CD4-positive, alpha-beta T cell treated with Interleukin-21 for 1 hour (primary cell): ENCODE data around the gene SREBF2.
"Not testable (repeated sequence)": the region's sequence is repeated elsewhere in the genome, so short reads cannot be mapped to it uniquely, and the experiment has no call there.

Experiments used
- DNase-seq: peaks from one replicate; pipeline ENCODE4 v3.0.0-alpha.2; 2020

The SREBF2 gene

DNA sequence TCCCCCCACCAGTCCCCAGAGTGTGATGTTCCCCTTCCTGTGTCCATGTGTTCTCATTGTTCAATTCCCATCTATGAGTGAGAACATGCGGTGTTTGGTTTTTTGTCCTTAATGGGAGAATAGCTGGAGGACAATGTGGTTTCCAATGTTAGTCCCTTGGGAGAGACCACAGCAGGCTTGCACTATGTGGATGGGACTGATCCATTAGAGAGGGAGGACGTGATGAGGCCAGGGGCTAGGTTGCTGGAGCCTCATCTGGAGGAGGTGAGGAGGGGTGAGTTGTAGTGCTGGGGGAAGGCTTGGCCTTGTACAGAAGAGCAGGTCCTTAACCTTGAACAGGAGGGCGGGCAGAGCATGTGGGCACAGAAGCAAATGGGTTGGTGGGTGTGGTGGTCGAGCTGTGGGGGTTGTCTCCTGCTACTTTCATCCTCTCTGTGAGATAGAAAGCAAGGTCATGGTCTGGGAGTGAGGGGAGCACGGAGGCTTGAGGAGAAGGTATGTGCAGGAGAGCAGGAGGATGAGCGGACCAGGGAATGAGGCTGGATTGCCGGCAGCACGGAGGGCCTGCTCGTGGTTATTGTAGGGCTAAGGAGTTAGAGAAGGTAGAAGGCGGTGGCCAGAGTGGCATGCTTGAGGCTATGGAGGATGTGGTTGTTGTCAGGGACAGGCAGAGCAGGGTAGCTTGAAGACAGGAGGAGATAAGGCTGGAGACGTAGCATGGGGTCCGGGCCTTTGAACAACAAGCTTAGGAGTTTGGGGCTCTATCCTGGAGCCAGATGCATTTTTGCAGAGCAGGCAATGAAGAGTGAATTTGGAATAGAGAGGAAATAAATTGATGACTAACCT is 11.2 kb upstream of the SREBF2 start:
- no peak for DNase-seq

DNA sequence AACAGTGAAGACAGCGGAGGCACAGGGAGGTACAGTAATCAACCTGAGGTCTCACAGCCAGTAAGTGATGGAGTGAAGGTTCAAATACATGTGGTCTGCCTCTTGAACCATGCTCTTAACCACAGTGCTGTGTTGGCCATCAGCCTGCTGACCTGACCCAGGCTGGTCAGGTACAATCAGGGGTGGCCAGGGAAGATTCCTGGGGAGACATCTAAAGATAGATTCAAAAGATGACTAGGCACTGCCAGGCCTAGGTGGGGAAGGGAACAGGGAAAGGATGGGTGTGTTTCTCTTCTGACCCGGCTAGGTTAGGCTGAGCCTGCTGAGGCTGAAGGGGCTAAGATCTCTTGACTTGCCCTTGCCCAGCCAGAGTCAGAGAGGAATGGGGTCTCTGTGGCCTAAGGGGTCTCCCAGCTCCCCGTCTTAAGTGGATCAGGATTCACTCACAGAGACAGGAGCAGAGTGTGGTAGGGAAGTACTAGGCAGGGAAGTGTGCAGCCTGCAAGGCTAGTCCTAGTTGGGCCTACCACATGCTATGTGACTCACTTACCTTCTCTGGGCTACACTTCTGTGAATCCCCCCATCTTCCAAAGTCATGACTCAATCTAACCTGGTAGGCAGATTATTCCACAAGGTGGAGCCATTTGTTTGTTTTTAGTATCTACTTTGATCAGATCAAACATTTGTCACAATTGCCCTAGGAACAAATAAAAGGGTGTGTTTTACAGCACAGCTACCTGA is 10.4 kb upstream of the SREBF2 start:
- peak; percentile 86 for DNase-seq

DNA sequence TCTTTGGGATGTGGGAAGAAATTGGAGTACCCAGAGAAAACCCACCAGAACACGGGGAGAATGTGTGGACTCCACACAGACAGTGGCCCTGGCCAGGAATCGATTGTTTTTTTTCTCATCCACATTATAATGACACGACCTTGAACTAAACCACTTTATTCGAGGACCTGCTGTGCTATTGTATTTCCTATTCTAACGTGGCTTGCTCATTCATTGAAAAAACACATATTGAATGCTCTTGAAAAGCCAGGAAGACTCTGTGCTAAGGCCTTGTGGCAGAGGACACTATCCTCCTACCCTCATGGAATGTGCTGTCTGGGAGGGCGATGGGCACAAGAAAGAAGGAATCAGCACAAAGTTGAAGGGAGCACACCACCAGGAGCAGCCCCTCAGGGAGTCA is 9.1 kb upstream of the SREBF2 start:
- DNase-seq = no peak

DNA sequence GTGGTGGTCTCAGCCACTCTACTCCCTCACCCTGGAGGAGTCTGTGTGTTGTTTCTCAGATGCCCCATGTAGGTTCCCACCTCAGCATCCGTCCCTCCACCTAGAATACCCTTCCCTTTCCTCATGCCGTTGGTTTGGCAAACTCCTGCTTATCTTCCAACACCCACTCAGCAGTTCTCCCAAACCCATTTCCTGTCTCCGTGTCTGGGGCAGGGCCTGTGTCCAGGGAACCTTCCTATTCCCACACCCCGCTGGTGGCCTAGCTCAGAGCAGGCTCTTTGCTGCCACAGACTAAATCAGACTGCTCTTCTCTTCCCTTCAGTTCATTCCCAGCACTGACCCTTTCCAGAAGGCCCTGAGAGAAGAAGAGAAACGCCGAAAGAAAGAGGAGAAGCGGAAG is 7.5 kb upstream of the SREBF2 start:
- DNase-seq = no peak

DNA sequence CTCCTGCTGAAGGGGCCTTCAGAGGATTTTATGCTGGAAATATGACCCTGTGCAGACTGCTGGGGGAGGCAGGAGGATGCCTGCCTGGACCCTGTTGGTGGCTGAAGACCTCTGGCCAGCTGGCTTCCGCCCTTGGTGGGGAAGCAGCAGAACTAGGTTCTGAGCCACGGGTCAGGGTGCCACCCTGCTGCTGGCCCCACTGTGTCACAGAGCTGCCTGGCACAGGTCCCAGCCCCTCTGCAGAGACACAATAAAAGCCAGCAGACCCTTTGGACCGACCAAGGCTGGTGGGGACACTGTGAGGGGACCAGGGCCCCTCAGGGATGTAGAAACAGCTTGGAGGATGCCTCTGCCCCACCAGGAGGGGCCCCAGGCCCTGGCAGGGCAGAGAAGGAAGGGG is 6.9 kb upstream of the SREBF2 start:
- DNase-seq = no peak

DNA sequence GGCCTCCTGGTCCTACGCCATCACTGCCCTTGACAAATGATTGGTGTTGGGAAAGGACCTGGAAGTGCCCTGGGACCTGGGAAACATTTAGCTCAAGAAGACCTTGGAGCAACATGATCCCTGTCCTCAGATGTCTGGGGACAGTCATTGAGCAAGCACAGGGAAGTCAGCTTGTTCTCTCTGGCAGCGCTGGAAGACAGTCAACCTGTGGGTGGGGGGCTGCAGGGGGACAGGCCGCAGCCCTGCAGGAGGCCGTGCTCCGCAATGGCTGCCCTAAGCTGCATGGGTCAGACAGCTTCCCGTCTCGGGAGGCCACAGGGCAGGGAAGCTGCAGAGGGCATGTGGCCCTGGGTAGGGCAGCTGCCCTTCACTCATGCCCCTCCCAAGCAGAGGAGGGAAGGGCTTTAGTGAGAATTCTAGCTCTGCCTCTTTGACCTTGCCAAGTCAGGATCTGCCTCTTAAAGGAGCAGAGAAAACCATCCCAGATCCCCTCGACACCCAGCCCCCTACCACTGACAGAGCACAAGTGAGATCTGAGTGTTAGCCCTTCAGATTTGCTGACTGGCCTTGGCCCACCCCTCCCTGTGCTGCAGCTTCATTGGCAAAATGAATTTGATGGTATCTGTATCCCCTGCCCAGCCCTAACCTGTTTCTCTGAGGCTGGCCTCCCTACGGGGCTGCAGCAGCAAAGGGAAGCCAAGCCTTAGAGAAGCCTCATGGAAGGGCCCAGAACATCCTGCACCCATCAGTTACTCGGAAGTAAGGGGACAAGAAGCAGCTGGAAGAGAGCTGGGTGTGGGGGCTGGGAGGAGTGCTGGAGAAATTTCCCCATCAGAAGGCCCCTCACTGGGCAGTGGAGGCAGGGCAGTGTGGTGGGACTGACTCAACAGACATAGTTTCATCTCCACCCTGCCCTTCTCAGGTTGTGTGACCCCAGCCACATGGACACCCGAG is 6.2 kb upstream of the SREBF2 start:
- DNase-seq = no peak

DNA sequence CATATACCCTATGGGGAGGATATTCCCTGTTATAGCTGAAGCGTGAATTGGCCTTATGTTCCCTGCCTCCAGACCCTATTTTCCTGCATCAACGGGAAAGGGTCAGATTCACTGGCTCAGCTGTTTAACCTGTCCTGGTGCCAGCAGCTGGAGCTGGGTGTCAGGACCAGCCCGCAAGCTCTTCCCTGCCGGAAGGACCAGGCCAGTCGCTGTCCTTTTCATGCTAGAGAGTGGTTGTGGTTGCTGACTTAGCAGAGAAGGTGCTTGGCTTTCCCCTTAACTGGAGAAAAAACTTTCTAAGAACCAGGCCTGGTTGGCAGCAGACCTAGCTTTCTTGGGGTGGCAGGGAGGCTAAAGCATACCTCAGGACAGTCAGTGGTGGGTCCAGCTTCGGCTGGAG is 5.2 kb upstream of the SREBF2 start:
- no peak for DNase-seq

DNA sequence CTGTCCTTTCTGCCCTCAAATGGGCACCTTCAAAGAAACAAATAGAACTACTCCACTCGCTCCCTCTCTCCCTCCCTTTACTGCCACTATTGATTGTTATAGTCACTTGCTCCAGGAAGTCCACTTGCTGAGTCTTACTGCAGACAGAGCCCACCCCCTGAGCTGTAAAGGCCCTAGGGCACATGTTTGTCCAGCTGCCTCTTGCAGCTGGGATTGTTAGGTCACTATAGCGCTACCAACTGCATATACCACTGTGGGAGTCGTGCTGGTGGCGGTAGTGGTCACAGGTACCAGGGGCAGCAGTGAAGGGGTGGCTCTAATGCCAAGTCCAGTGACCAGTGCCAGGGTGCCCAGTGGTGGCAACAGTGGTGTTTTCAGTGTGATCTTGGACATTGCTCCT is 4.4 kb upstream of the SREBF2 start:
- DNase-seq = no peak

DNA sequence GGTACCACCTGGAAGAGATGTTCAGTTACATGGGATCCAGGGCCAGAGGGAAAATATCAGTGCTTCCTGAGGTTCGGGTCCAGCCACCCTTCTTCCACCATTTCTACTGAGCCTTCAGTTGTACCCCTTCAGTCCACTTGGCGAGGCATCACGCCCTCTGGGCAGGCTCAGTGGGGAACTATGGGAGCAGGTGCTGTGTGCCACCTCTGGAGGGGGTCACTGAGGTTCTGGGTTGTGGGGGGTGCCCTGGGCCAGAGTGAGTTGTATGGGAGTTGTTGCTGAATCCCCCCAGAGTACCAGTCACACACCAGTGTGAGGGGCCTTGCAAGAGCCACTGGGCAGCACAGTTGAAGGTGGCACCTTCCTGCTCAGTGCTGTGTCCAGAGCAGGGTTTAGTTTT is 2.7 kb upstream of the SREBF2 start:
- DNase-seq = no peak

DNA sequence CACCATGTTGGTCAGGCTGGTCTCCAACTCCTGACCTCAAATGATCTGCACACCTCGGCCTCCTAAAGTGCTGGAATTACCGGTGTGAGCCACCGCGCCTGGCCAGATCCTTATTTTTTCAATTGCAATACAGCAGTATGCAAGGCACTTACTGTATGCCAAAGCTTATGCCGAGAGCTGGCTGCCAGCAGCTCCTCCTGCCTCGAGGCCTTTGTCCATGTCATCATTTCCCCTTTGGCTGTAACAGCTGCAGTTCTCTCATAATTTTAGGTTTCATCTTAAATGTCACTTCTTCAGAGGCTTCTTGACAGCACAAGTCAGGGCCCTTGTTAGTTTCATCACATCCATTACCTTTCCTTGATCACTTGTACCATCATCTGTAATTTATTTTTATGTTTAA is 1.5 kb upstream of the SREBF2 start:
- no peak for DNase-seq

DNA sequence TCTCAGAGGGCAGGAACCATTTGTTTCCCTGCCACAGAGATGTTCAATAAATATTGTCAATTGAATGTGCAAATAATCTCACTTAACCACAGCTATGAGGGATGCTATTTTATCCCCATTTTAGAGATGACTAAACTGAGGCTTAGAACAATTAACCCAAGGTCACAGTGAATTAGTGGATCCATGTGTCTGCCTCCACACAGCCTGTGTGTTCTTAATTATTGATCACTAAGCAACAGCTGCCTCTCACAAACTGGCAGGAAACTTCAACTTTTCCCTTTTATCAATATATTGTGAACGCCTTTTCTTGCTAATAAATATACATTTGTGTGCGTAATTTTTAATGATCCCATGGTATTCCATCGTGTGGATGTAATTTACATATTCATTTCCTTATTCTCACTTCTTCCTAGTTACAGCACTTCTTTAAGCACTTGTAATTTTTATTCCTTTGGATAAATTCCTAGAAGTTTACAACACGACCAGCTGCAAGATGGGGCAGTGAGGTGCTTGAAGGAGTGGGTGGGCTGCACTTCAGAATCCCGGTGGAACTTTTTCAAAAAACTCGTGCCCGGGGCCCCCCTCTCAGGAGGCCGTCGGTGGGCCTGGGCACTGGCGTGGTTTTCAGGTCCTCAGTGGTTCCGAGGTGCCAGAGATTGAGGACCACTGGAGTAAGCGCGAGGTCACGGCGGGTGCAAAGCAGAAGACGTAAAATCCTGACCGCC is 915 bp upstream of the SREBF2 start:
- no peak for DNase-seq

DNA sequence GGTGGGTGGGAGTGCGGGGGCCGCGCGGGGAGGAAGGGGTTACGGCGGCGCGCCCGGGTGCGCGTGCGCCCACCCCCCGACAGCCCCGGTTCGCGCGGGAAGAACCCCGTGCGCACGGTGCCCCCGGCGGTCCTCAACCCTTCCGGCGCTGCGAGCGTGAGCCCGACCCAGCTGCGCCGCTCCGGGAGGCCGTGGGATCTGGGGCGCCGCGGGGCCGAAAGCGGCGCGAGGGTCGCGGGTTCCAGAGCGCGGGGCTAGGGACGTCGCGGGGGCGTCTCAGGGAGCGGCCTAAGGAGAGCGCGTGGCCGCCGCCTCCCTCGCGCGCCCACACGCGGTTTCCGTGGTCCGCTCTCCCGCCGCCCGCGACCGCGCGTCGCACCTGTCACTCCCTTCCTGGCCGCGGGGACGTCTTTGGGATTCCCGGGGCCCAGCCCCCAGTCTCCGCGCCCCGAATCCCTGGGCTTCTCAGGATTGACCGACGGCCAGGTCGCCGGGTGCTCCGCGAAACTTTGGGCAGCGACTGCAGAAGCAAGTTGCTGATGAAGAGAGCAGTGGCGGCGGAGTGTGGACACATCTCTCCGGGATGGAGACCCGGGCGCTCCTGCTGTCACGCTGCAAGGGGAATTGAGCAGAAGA is 582 bp downstream of the SREBF2 start:
- DNase-seq = peak; percentile 49

DNA sequence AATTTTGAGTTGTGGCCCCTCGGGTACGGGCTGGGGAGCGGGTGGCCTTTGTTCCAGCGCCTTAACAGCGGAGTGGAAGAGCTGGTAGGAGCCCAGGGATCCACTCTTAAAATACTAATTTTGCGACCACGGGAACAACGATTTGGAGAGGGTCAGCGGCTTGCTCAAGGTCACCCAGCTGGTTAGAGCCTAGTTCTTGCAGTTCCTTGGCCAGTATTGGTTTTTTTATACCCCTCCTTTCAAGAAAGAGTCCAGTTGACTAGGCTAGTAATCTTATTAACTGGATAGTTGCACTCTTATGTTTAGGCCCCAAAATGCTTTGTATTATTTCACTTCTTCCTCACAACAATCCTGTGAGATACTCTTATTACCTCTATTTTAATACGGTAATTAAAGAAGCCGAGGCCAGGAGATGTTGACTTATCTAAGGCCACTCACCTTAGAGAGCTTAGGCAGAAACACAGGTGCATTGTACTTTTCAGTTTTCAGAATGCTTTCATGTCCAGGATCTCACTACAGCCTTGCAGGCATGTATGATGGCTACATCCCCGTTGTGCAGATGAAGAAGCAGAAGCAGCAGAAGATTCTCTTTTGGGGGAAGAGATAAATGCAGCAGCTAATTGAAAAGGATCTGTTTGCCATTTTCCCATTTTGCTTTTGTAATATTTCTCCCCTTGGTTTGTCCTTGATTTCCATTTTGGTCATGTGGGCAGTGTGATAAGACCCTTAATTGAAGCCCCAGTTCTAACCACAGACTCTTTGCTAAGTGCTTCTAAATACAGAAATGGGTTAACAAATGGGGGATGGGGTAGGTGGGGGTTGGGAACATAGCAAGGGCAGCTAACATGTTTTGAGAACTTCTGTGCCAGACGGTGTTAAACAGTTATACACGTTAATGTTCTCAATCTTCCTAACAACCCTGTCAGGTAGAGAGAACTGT is 1.4 kb downstream of the SREBF2 start:
- no peak for DNase-seq

DNA sequence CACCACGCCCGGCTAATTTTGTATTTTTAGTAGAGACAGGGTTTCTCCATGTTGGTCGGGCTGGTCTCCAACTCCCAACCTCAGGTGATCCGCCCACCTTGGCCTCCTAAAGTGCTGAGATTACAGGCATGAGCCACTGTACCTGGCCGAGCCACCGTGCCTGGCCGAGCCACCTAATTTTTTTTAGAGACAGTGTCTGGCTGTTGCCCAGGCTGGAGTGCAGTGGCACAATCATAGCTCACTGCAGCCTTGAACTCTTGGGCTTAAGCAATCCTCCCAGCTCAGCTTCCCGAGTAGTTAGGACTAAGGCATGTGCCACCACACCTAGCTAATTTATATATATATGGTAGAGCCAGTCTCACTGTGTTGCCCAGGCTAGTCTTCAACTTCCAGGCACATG is 2.6 kb downstream of the SREBF2 start:
- not testable (repeated sequence) for DNase-seq

DNA sequence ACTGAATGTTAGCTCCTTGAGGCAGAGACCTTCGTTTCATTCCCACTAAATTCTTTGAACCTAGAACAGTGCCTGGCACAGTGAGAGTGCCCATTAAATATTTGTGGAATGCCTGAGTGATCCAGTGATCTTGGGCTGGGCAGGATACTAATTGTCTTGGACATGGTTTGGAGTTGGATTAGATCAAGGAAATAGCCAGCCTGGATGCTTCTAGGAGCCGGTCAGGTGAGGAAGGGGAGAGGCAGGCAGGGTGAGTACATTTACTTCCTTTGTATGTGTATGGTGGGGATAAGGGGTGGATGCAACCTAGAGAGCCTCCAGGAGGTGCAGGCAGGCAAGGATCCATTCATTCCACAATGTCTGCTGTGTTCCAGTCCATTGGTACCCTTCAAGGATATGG is 3.6 kb downstream of the SREBF2 start:
- no peak for DNase-seq

DNA sequence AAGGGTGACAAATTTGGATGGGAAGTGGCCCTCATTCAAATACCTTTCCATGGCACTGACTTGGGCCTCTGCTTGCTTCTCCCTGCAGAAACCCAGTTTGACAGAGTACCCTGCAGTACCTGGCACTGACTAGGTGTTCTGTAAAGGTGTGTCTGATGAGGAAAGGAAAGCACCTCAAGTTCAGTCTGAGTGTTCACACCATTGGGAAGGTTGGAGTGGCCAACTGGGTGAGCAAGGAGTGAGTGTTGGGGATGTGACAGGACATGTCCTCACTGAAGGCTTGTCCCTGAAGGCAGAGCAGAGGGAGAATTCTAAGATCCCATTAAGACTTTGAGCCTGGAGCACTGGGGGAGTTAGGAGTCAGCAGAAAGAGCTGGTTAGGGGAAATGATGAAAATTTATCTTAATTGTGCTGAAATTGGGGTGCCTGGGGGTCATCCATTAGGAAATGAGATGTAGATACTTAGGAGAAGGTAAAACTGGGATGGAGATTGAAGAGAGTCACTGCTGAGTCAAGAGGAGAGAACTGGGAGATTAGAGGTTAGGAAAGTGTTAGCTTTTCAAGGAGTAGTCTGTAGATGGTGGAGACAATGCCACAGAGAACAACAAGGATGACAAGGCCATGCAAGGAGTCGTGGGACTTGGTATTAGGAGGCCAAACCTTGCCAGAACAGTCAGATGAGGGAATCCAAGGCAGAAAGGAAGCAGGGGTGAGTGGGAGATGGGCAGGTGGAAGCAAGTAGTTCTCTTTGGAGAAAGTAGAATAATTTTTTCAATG is 6.1 kb downstream of the SREBF2 start:
- DNase-seq = no peak

DNA sequence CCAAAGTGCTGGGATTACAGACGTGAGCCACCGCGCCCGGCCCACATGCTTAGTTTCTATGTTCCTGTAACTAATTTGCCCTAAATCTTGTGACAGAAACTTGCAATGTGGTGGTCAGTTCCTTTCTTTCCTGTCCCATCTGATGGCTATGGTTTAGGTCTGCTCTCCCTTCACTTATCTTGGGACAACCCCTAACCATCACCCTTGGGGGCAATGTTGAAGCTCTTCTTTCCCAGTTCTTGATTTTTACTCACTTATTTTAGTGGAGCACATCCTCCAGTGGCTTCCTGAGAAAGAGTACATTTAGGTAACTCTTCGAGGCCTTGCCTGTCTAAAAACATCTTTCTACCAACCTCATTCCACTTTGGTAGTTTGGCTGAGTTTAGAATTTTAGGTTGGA is 7.3 kb downstream of the SREBF2 start:
- no peak for DNase-seq

DNA sequence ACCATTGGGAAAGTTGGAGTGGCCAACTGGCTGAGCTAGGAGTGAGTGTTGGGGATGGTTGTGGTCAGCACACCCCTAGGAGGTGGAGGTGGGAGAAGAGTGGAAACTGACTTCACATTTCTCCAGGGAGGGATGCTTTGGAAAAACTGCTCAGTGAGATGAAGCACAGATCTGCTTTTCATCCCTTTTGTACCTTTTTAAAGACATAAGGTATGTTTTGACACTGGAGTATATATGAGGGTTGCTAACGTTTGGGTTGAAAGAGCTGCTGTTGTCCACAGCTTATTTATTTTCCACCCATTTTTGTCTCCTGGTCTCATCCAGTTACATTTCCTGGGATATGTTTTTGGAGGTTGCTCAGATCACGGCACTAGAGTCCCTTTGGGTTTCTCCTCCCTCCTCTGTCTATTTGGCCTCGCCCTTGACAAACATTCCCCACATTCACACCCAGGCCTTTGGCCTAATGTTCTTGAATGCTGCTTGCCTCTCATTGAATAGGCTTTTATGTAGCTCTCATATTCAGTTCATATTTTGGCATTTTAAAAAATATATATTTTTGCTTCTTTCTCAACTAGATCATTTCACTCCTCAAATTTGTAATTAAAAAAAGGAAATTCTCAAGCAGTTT is 8.3 kb downstream of the SREBF2 start:
- DNase-seq = no peak
